Loucy (cell line): ENCODE data around the gene ZNF664.

ENCODE experiments used
- H2AFZ ChIP-seq: fragments of 200-600 bp; sonication (generic); 2 replicates; pipeline ENCODE4 v1.6.0; 2016; ENCODE audit warnings: antibody characterized with exemption, mild to moderate bottlenecking, low read length, moderate library complexity
- H3F3A ChIP-seq: fragments of 200-600 bp; 2 replicates; pipeline ENCODE4 v1.6.0; 2016; ENCODE audit warnings: antibody characterized with exemption, low read depth, mild to moderate bottlenecking
- H3K27me3 ChIP-seq: fragments of 200-600 bp; sonication (generic); 2 replicates; pipeline ENCODE4 v1.6.1; 2014; ENCODE audit warnings: low read length, mild to moderate bottlenecking; ENCODE audit not compliant: insufficient read depth, poor library complexity, severe bottlenecking
- H3K36me3 ChIP-seq: fragments of 200-600 bp; sonication (generic); 2 replicates; pipeline ENCODE4 v1.6.1; 2016; ENCODE audit warnings: low read length; ENCODE audit not compliant: insufficient read depth
- H3K4me1 ChIP-seq: fragments of 200-600 bp; sonication (generic); 2 replicates; pipeline ENCODE4 v1.5.1; 2014; ENCODE audit warnings: low read length, mild to moderate bottlenecking; ENCODE audit not compliant: insufficient read depth, poor library complexity, severe bottlenecking
- H3K4me2 ChIP-seq: fragments of 200-600 bp; sonication (generic); 2 replicates; pipeline ENCODE4 v1.6.0; 2014; ENCODE audit warnings: antibody characterized with exemption, low read length, low read depth, mild to moderate bottlenecking; ENCODE audit not compliant: poor library complexity, severe bottlenecking
- H3K4me3 ChIP-seq: fragments of 200-600 bp; sonication (generic); 2 replicates; pipeline ENCODE4 v1.5.1; 2014; ENCODE audit warnings: low read length, mild to moderate bottlenecking, mixed read lengths; ENCODE audit not compliant: poor library complexity, severe bottlenecking
- H3K79me2 ChIP-seq: fragments of 200-600 bp; sonication (generic); 2 replicates; pipeline ENCODE4 v1.6.1; 2014; ENCODE audit warnings: low read length; ENCODE audit not compliant: insufficient read depth
- H3K9ac ChIP-seq: fragments of 200-600 bp; sonication (generic); 2 replicates; pipeline ENCODE4 v1.6.0; 2014; ENCODE audit warnings: mild to moderate bottlenecking, low read depth, low read length, moderate library complexity; ENCODE audit not compliant: poor library complexity, severe bottlenecking
- H3K9me2 ChIP-seq: fragments of 200-600 bp; sonication (generic); replicated peaks from 2 replicates; pipeline ENCODE4 v1.6.1; 2016; ENCODE audit warnings: low read depth, low read length, mixed read lengths
- H3K9me3 ChIP-seq: fragments of 200-600 bp; sonication (generic); 2 replicates; pipeline ENCODE4 v1.6.1; 2014; ENCODE audit warnings: mild to moderate bottlenecking, antibody characterized with exemption, low read length, low read depth; ENCODE audit not compliant: insufficient read depth
- H4K20me1 ChIP-seq: fragments of 200-600 bp; sonication (generic); 2 replicates; pipeline ENCODE4 v1.6.0; 2014; ENCODE audit warnings: antibody characterized with exemption, low read length, mild to moderate bottlenecking; ENCODE audit not compliant: insufficient read depth, poor library complexity, severe bottlenecking
- EZH2phosphoT487 ChIP-seq: fragments of 200-600 bp; IDR thresholded peaks from 2 replicates; pipeline ENCODE4 v1.6.1; 2018; ENCODE audit warnings: antibody characterized with exemption, mild to moderate bottlenecking, moderate library complexity, borderline replicate concordance
- TF ChIP-seq, protein P1 (sequence below): fragments of 200-600 bp; sonication (generic); conservative IDR thresholded peaks from 2 replicates; pipeline ENCODE4 v1.5.1; 2014; ENCODE audit warnings: mild to moderate bottlenecking, antibody characterized with exemption, low read length

ZNF664 gene

DNA sequence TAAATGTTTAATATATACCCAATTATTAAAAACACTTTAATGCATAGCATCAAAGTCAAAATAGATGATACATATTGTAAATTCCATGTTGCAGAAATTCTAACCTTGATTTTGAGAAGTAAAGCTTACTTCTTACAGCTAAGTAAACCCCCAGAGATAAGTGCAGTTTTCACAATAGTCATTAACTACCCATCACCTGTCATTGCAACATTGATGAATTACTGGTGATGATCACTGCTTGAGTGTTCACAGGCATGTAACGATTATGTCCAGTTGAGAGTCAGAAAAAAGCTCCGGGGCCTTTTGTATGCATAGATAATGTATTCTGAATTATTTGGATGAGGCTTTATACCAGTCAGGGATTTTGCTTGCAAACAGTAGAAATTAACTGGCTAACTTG lies 67.7 kb downstream of the ZNF664 start:
- Histone ChIP-seq H3K9me2 (no peaks in the 10 kb centered on the region), H3K9ac (no peak overlapping the region), H3K36me3 (no peaks in the 10 kb centered on the region), H3K79me2 (no peaks in the 10 kb centered on the region), H3K27me3 (no peaks in the 10 kb centered on the region), H3F3A (no peaks in the 10 kb centered on the region), H2AFZ (no peak overlapping the region), H3K4me3 (no peak overlapping the region), H3K9me3 (no peaks in the 10 kb centered on the region), H4K20me1 (no peaks in the 10 kb centered on the region), H3K4me2 (no peak overlapping the region), H3K4me1 (peaks cover 18% of the 10 kb centered on the region)
- TF ChIP-seq, protein P1, sequence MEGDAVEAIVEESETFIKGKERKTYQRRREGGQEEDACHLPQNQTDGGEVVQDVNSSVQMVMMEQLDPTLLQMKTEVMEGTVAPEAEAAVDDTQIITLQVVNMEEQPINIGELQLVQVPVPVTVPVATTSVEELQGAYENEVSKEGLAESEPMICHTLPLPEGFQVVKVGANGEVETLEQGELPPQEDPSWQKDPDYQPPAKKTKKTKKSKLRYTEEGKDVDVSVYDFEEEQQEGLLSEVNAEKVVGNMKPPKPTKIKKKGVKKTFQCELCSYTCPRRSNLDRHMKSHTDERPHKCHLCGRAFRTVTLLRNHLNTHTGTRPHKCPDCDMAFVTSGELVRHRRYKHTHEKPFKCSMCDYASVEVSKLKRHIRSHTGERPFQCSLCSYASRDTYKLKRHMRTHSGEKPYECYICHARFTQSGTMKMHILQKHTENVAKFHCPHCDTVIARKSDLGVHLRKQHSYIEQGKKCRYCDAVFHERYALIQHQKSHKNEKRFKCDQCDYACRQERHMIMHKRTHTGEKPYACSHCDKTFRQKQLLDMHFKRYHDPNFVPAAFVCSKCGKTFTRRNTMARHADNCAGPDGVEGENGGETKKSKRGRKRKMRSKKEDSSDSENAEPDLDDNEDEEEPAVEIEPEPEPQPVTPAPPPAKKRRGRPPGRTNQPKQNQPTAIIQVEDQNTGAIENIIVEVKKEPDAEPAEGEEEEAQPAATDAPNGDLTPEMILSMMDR = no peak
- TF ChIP-seq EZH2phosphoT487 = no peak

DNA sequence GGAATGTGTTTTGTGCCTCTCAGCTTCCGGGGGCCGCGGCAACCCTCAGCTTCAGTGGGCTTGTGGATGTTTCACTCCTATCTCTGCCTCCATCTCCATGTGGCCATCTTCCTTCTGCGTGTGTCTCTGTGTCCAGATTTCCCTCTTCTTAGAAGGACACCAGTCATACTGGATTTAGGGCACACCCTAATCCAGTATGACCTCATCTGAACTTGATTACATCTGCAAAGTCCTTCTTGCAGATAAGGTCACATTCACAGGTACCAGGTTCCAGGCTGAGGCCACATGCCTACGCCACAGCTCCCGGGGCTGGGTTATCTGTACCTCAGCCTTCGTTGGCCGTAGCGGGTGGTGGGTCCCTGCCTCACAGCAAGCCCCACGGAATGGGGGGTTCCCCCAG lies 68.9 kb downstream of the ZNF664 start:
- H3K4me3 ChIP-seq = no peak overlapping the region
- H3K4me2 ChIP-seq = no peak overlapping the region
- no peaks in the 10 kb centered on the region for H3F3A ChIP-seq
- H3K27me3 ChIP-seq = no peaks in the 10 kb centered on the region
- no peak overlapping the region for H2AFZ ChIP-seq
- H3K9me3 ChIP-seq = no peaks in the 10 kb centered on the region; the same call in 1 of the 2 replicates
- H3K4me1 ChIP-seq = peaks cover 18% of the 10 kb centered on the region
- H3K36me3 ChIP-seq = no peaks in the 10 kb centered on the region
- no peak overlapping the region for H3K9ac ChIP-seq
- TF ChIP-seq, protein P1 = no peak
- no peak for TF ChIP-seq EZH2phosphoT487
- no peaks in the 10 kb centered on the region for H4K20me1 ChIP-seq
- H3K9me2 ChIP-seq = no peaks in the 10 kb centered on the region
- no peaks in the 10 kb centered on the region for H3K79me2 ChIP-seq

DNA sequence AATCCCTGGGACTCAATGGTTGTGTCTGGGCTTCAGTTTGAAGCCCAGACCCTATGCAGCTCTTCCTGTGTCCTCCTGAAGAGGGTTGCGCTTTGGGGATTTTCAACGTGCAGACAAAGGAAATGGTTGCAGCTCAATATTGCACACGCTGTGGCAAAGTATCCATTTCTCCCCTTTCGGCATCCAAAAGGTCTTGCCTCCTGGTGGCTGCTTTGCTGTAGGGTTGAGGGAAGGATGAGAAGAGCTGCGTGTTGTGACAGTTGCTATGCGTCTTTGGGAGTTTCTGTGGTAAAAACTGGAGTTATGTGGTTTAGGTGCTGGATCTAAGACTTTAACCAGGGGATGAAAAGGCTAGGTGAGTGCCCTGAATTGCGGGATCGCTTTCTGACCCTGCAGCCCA lies 71.0 kb downstream of the ZNF664 start:
- no peaks in the 10 kb centered on the region for H3K36me3 ChIP-seq
- H3K9me2 ChIP-seq = no peaks in the 10 kb centered on the region
- no peaks in the 10 kb centered on the region for H3K27me3 ChIP-seq
- H3K9ac ChIP-seq = peak overlapping the region; percentile 30
- no peak overlapping the region for H3K4me3 ChIP-seq
- no peak overlapping the region for H3K4me2 ChIP-seq
- H2AFZ ChIP-seq = peak overlapping the region; percentile 31; the same call in 1 of the 2 replicates
- no peak for TF ChIP-seq EZH2phosphoT487
- TF ChIP-seq, protein P1 = no peak
- no peaks in the 10 kb centered on the region for H4K20me1 ChIP-seq
- H3K9me3 ChIP-seq = peaks cover 5% of the 10 kb centered on the region; the same call in 1 of the 2 replicates
- no peaks in the 10 kb centered on the region for H3F3A ChIP-seq
- H3K79me2 ChIP-seq = no peaks in the 10 kb centered on the region
- H3K4me1 ChIP-seq = peaks cover 18% of the 10 kb centered on the region
